ENCODE results near the gene BCAS1.

BCAS1 gene

GRCh38 chr20:53900380-53900999 is 169.9 kb downstream of the BCAS1 start:
- no peak for DNase-seq

- peak; percentile 60 for DNase-seq
Observed at GRCh38 chr20:53899351-53900167, 170.8 kb downstream of the BCAS1 start.

GRCh38 chr20:53898556-53898931 is 171.8 kb downstream of the BCAS1 start:
- no peak for DNase-seq

- DNase-seq, result no peak
Observed at GRCh38 chr20:53897884-53898555, 172.4 kb downstream of the BCAS1 start.

GRCh38 chr20:53896647-53897046 is 173.7 kb downstream of the BCAS1 start:
- no peak for DNase-seq

- DNase-seq, result no peak
Observed at GRCh38 chr20:53896041-53896440, 174.4 kb downstream of the BCAS1 start.

- no peak for DNase-seq
Observed at GRCh38 chr20:53895385-53895755, 175.0 kb downstream of the BCAS1 start.

- no peak for DNase-seq
Observed at GRCh38 chr20:53894707-53895384, 175.5 kb downstream of the BCAS1 start.

Measured in eye (tissue), 1 donor.